Measurements from ENCODE around the gene DIP2C.

DIP2C gene

GRCh38 chr10:373526-374309, 315.8 kb downstream of the DIP2C start:
- TF ChIP-seq CTCF (IDR thresholded peaks at IDR 0.05): no peak

- TF ChIP-seq CTCF (IDR thresholded peaks at IDR 0.05): no peak
Observed at GRCh38 chr10:373015-373414, 316.5 kb downstream of the DIP2C start.

- no peak for TF ChIP-seq CTCF (IDR thresholded peaks at IDR 0.05)
Observed at GRCh38 chr10:372566-372965, 316.9 kb downstream of the DIP2C start.

GRCh38 chr10:371515-371914, 318.0 kb downstream of the DIP2C start:
- TF ChIP-seq CTCF (IDR thresholded peaks at IDR 0.05): no peak

- TF ChIP-seq CTCF (IDR thresholded peaks at IDR 0.05): no peak
Observed at GRCh38 chr10:370449-370825, 319.0 kb downstream of the DIP2C start.

- TF ChIP-seq CTCF (IDR thresholded peaks at IDR 0.05): no peak
Observed at GRCh38 chr10:369684-370448, 319.6 kb downstream of the DIP2C start.

GRCh38 chr10:369221-369683, 320.2 kb downstream of the DIP2C start:
- no peak for TF ChIP-seq CTCF (IDR thresholded peaks at IDR 0.05)

Data from LNCAP (cell line).